Right renal pelvis (tissue), 4 donors: ENCODE measurements around the gene ST8SIA3. TPM values are rescaled to one million over a fixed set of nuclear protein-coding genes. Genes with fewer than 3 reads are reported as not detected.
"Not testable (repeated sequence)": the region's sequence is repeated elsewhere in the genome, so short reads cannot be mapped to it uniquely, and the experiment has no call there.

Experiments used
- DNase-seq, 4 donors: peaks; one replicate each; pipeline ENCODE4 v3.0.0-alpha.2; 2013; ENCODE audit warnings: low read depth in 4 of 4, low spot score in 3 of 4, missing footprints in 1 of 4
- polyA plus RNA-seq, 4 donors: library from polyadenylated mRNA; unstranded; fragments of 120-200 nt; gene quantifications; one replicate each; pipeline ENCODE4 v1.2.1, GENCODE V29; 2013; ENCODE audit not compliant: insufficient read length in 4 of 4

ST8SIA3 gene
- polyA plus RNA-seq, 4 donors, result 0.17 TPM; not detected in 3

- no peak for DNase-seq
Observed at GRCh38 chr18:57362714-57363113, 10.4 kb downstream of the ST8SIA3 start.

GRCh38 chr18:57364460-57364859 is 12.1 kb downstream of the ST8SIA3 start:
- no peak for DNase-seq

- no peak for DNase-seq
Observed at GRCh38 chr18:57366528-57367081, 14.2 kb downstream of the ST8SIA3 start.

- no peak for DNase-seq
Observed at GRCh38 chr18:57372444-57372843, 20.1 kb downstream of the ST8SIA3 start.

GRCh38 chr18:57373017-57373416 is 20.7 kb downstream of the ST8SIA3 start:
- DNase-seq, result no peak

GRCh38 chr18:57376503-57376902 is 24.1 kb downstream of the ST8SIA3 start:
- no peak for DNase-seq

- DNase-seq, result no peak
Observed at GRCh38 chr18:57389271-57389670, 36.9 kb downstream of the ST8SIA3 start.

- no peak for DNase-seq
Observed at GRCh38 chr18:57390044-57390443, 37.7 kb downstream of the ST8SIA3 start.

GRCh38 chr18:57394749-57395148 is 42.4 kb downstream of the ST8SIA3 start:
- DNase-seq, result not testable (repeated sequence)

- not testable (repeated sequence) for DNase-seq
Observed at GRCh38 chr18:57396831-57397230, 44.5 kb downstream of the ST8SIA3 start.

- no peak for DNase-seq
Observed at GRCh38 chr18:57397440-57398132, 45.2 kb downstream of the ST8SIA3 start.

GRCh38 chr18:57404345-57404744 is 52.0 kb downstream of the ST8SIA3 start:
- DNase-seq, result no peak

GRCh38 chr18:57409650-57410049 is 57.3 kb downstream of the ST8SIA3 start:
- no peak for DNase-seq

- no peak for DNase-seq
Observed at GRCh38 chr18:57410749-57411148, 58.4 kb downstream of the ST8SIA3 start.

GRCh38 chr18:57416542-57416941 is 64.2 kb downstream of the ST8SIA3 start:
- no peak for DNase-seq

Other genes with a start within 250 kb of the ST8SIA3 start
- gene BOD1L2, start 205.5 kb upstream of the ST8SIA3 start, polyA plus RNA-seq, result not detected
- under 1 TPM; 0.08 to 0.22 (median 0.10) TPM for gene ONECUT2, start 82.8 kb downstream of the ST8SIA3 start, polyA plus RNA-seq
- 10 to 100 TPM; 39.6 to 46.6 (median 43.1) TPM for gene FECH, start 234.1 kb downstream of the ST8SIA3 start, polyA plus RNA-seq